Esophagus muscularis mucosa (tissue), 4 donors: Measurements from ENCODE around the gene GEN1. TPM values are rescaled to one million over a fixed set of nuclear protein-coding genes. Genes with fewer than 3 reads are reported as not detected.

ENCODE experiments used
- DNase-seq: peaks from one replicate; pipeline ENCODE4 v3.0.0-alpha.2; 2017; ENCODE audit errors: extremely low spot score
- H3K27ac ChIP-seq, 4 donors: fragments of 200-600 bp; sonication (generic); replicated peaks in 1 of 4; 1 replicate in 3 of 4; 2 replicates in 1 of 4; pipeline ENCODE4 v1.5.1; 2016 to 2019; ENCODE audit warnings: mild to moderate bottlenecking in 1 of 4
- H3K27me3 ChIP-seq, 4 donors: fragments of 200-600 bp; sonication (generic); one replicate each; pipeline versions ENCODE4 v1.5.1 to v1.6.0; 2016 to 2019
- H3K36me3 ChIP-seq, 4 donors: fragments of 200-600 bp; sonication (generic); one replicate each; pipeline ENCODE4 v1.5.1; 2016 to 2019
- H3K4me1 ChIP-seq, 4 donors: fragments of 200-600 bp; sonication (generic); one replicate each; pipeline ENCODE4 v1.5.1; 2016 to 2019
- H3K4me3 ChIP-seq, 4 donors: fragments of 200-600 bp; sonication (generic); 1 replicate in 2 of 4; 2 replicates in 2 of 4; pipeline ENCODE4 v1.5.1; 2016 to 2019; ENCODE audit warnings: mild to moderate bottlenecking in 4 of 4, moderate library complexity in 1 of 4
- H3K9me3 ChIP-seq, 4 donors: fragments of 200-600 bp; sonication (generic); 1 replicate in 3 of 4; 2 replicates in 1 of 4; pipeline ENCODE4 v1.5.1; 2016 to 2019
- CTCF ChIP-seq, 3 experiments: fragments of 200-600 bp in 2 of 3; fragments of 450-650 bp in 1 of 3; sonication (generic) in 2 of 3; IDR thresholded peaks; one replicate each; pipeline ENCODE4 v1.5.1; 2017 to 2019; ENCODE audit warnings: antibody characterized with exemption in 3 of 3, mild to moderate bottlenecking in 2 of 3, moderate library complexity in 1 of 3
- EP300 ChIP-seq: sonication (generic); formaldehyde crosslinking; IDR thresholded peaks from one replicate; pipeline ENCODE4 v1.6.1; 2017; ENCODE audit warnings: antibody characterized with exemption
- POLR2A ChIP-seq: fragments of 450-650 bp; IDR thresholded peaks from one replicate; pipeline ENCODE4 v1.6.1; 2017; ENCODE audit warnings: antibody characterized with exemption, moderate library complexity, mild to moderate bottlenecking, low read depth
- POLR2AphosphoS5 ChIP-seq, 2 donors: sonication (generic); formaldehyde crosslinking; IDR thresholded peaks; one replicate each; pipeline ENCODE4 v1.6.1; 2017; ENCODE audit warnings: antibody characterized with exemption in 2 of 2
- WGBS: methylation state at CpG from one replicate; pipeline ENCODE4 v1.1.5; 2018; 5-methylcytosine and 5-hydroxymethylcytosine counted together
- intact Hi-C: fragments of 100-400 bp; cut with DNase I; formaldehyde crosslinking; loops from one replicate; pipeline ENCODE4 v1.15.1; 2023
- total RNA-seq, 4 donors: library from RNA; depleted of rRNA; stranded (reverse); fragments of >200 nt; gene quantifications; one replicate each; pipeline versions ENCODE4 v1.1.0 to v1.2.1, GENCODE V29; 2016

Gene GEN1
- total RNA-seq, 4 donors from 2014 or later = 1.2 to 7.3 (median 3.2) TPM

- 85% methylated on average over 1 of the region's 1 CpG for whole genome bisulfite sequencing
- no peak overlapping the region for H3K4me3 ChIP-seq
- intact Hi-C loops = no loop called here
- H3K9me3 ChIP-seq = no peaks in the 10 kb centered on the region
- DNase-seq = no peak
- H3K36me3 ChIP-seq = peaks cover 0 to 17% (median 1%) of the 10 kb centered on the region in 4 donors
- H3K27ac ChIP-seq = no peak overlapping the region
- no peaks in the 10 kb centered on the region for H3K4me1 ChIP-seq
- no peaks in the 10 kb centered on the region for H3K27me3 ChIP-seq
- no peak for TF ChIP-seq POLR2A
- TF ChIP-seq POLR2AphosphoS5 (IDR thresholded peaks at IDR 0.05) = no peak
- TF ChIP-seq CTCF (IDR thresholded peaks at IDR 0.05) = no peak
- TF ChIP-seq EP300 = no peak
Measured at GRCh38 chr2:17781482-17781881, 27.5 kb downstream of the GEN1 start.

- DNase-seq = no peak
- Histone ChIP-seq H3K9me3 (no peaks in the 10 kb centered on the region), H3K4me1 (peaks cover 0 to 4% (median 0%) of the 10 kb centered on the region in 4 donors), H3K36me3 (peaks cover 0 to under 1% (median 0%) of the 10 kb centered on the region in 4 donors), H3K27me3 (peaks cover 0 to 4% (median 0%) of the 10 kb centered on the region in 4 donors), H3K27ac (no peak overlapping the region), H3K4me3 (no peak overlapping the region)
- WGBS = 71% methylated on average over 3 of the region's 3 CpGs
- TF ChIP-seq CTCF (IDR thresholded peaks at IDR 0.05) (no peak), EP300 (no peak), POLR2AphosphoS5 (IDR thresholded peaks at IDR 0.05) (no peak), POLR2A (no peak)
- intact Hi-C loops = no loop called here
Measured at GRCh38 chr2:17786727-17787126, 32.8 kb downstream of the GEN1 start.

- Histone ChIP-seq H3K9me3 (no peaks in the 10 kb centered on the region), H3K36me3 (no peaks in the 10 kb centered on the region), H3K4me1 (peaks cover 0 to 4% (median 0%) of the 10 kb centered on the region in 4 donors), H3K27ac (no peak overlapping the region), H3K27me3 (peaks cover 0 to 4% (median 0%) of the 10 kb centered on the region in 4 donors), H3K4me3 (no peak overlapping the region)
- no peak for TF ChIP-seq POLR2AphosphoS5 (IDR thresholded peaks at IDR 0.05)
- no peak for TF ChIP-seq EP300
- no peak for TF ChIP-seq CTCF (IDR thresholded peaks at IDR 0.05)
- TF ChIP-seq POLR2A = no peak
- DNase-seq = no peak
- intact Hi-C loops = no loop called here
- 74% methylated on average over 4 of the region's 4 CpGs for whole genome bisulfite sequencing
Measured at GRCh38 chr2:17788773-17789172, 34.8 kb downstream of the GEN1 start.

GRCh38 chr2:17790536-17790935 is 36.6 kb downstream of the GEN1 start:
- Histone ChIP-seq H3K4me3 (no peak overlapping the region), H3K36me3 (no peaks in the 10 kb centered on the region), H3K4me1 (peaks cover 0 to 4% (median 0%) of the 10 kb centered on the region in 4 donors), H3K27ac (no peak overlapping the region), H3K9me3 (no peaks in the 10 kb centered on the region), H3K27me3 (peaks cover 0 to 4% (median 0%) of the 10 kb centered on the region in 4 donors)
- WGBS = 63% methylated on average over 1 of the region's 1 CpG
- no peak for DNase-seq
- TF ChIP-seq CTCF (IDR thresholded peaks at IDR 0.05) (no peak), EP300 (no peak), POLR2A (no peak), POLR2AphosphoS5 (IDR thresholded peaks at IDR 0.05) (no peak)
- intact Hi-C loops = no loop called here
